ENCODE data around the gene ANKRD26. TPM values are rescaled to one million over a fixed set of nuclear protein-coding genes. Genes with fewer than 3 reads are reported as not detected.

Gene ANKRD26
- 10 to 100 TPM in 1 of 4 donors, 1 to 10 TPM in 3; 4.0 to 12.5 (median 6.2) TPM for total RNA-seq

GRCh38 chr10:27099916-27100812, at the start of gene ANKRD26:
Gene ANKRD26 (minus strand): TSS chr10:27100494. CDS start chr10:27100326, 168 bp downstream.
- TF ChIP-seq POLR2A (IDR thresholded peaks at IDR 0.05; ENCODE audit: low read depth) (no peak), POLR2AphosphoS5 (IDR thresholded peaks at IDR 0.05) (peak; percentile 94 to 98), EP300 (IDR thresholded peaks at IDR 0.05) (no peak)
- TF ChIP-seq, protein P1, sequence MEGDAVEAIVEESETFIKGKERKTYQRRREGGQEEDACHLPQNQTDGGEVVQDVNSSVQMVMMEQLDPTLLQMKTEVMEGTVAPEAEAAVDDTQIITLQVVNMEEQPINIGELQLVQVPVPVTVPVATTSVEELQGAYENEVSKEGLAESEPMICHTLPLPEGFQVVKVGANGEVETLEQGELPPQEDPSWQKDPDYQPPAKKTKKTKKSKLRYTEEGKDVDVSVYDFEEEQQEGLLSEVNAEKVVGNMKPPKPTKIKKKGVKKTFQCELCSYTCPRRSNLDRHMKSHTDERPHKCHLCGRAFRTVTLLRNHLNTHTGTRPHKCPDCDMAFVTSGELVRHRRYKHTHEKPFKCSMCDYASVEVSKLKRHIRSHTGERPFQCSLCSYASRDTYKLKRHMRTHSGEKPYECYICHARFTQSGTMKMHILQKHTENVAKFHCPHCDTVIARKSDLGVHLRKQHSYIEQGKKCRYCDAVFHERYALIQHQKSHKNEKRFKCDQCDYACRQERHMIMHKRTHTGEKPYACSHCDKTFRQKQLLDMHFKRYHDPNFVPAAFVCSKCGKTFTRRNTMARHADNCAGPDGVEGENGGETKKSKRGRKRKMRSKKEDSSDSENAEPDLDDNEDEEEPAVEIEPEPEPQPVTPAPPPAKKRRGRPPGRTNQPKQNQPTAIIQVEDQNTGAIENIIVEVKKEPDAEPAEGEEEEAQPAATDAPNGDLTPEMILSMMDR (IDR thresholded peaks at IDR 0.05): peak in 1 of 3 experiments; percentile 13
- peak within 1 kb of the TSS; percentile 73 to 83 (median 76) for H3K4me3 ChIP-seq
- peaks cover 8 to 24% (median 20%) of the 10 kb centered on the region in 4 donors for H3K4me1 ChIP-seq
- H3K9me3 ChIP-seq: no peaks in the 10 kb centered on the region
- WGBS: 0% methylated on average over 20 of the region's 65 CpGs
- peak within 1 kb of the TSS; percentile 87 to 94 (median 89) for H3K27ac ChIP-seq (replicated peaks in 1 of 4)
- H3K27me3 ChIP-seq: no peaks in the 10 kb centered on the region
- peak; percentile 99 for DNase-seq (ENCODE audit: extremely low spot score)
- H3K36me3 ChIP-seq: peaks cover 0 to 4% (median 2%) of the 10 kb centered on the region in 4 donors
- intact Hi-C loops (cut with DNase I): no loop called here

GRCh38 chr10:27147701-27148100, 47.4 kb upstream of the ANKRD26 start:
- TF ChIP-seq POLR2A (IDR thresholded peaks at IDR 0.05; ENCODE audit: low read depth): no peak
- TF ChIP-seq POLR2AphosphoS5 (IDR thresholded peaks at IDR 0.05): no peak
- TF ChIP-seq, protein P1 (IDR thresholded peaks at IDR 0.05): no peak
- no peak for TF ChIP-seq EP300 (IDR thresholded peaks at IDR 0.05)
- no peak overlapping the region for H3K27ac ChIP-seq (replicated peaks in 1 of 4)
- peaks cover 39 to 62% (median 58%) of the 10 kb centered on the region in 4 donors for H3K36me3 ChIP-seq
- no peak overlapping the region for H3K4me3 ChIP-seq
- 66% methylated on average over 5 of the region's 5 CpGs for WGBS
- no peaks in the 10 kb centered on the region for H3K27me3 ChIP-seq
- H3K9me3 ChIP-seq: no peaks in the 10 kb centered on the region
- peaks cover 8 to 28% (median 20%) of the 10 kb centered on the region in 4 donors for H3K4me1 ChIP-seq
- intact Hi-C loops (cut with DNase I): no loop called here
- DNase-seq (ENCODE audit: extremely low spot score): no peak

GRCh38 chr10:27145937-27146336, 45.6 kb upstream of the ANKRD26 start:
- intact Hi-C loops (cut with DNase I): no loop called here

DNA sequence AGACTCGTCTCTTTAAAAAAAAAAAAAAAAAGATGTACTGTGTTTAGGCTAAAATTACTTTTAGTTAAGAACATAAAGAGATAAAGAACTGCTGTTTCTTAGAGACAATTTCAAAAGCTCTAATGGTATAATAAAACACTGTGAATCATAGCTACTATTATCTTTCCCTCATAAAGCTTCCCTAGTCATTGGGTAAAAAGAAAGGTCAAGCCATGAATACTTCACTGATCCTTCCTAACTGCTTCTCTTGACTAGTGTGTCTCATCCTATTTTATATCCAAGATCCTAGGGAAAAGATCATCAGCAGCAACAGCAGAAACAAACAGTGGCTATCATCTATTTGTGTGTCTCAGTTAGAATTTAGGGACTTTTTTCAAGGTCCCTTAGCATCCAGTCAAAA, 43.4 kb upstream of the ANKRD26 start:
- H3K9me3 ChIP-seq: no peaks in the 10 kb centered on the region
- H3K27me3 ChIP-seq: no peaks in the 10 kb centered on the region
- DNase-seq (ENCODE audit: extremely low spot score): no peak
- no peak for TF ChIP-seq EP300 (IDR thresholded peaks at IDR 0.05)
- TF ChIP-seq POLR2A (IDR thresholded peaks at IDR 0.05; ENCODE audit: low read depth): no peak
- no peak for TF ChIP-seq POLR2AphosphoS5 (IDR thresholded peaks at IDR 0.05)
- TF ChIP-seq, protein P1 (IDR thresholded peaks at IDR 0.05): no peak
- no peak overlapping the region for H3K4me3 ChIP-seq
- peaks cover 37 to 95% (median 76%) of the 10 kb centered on the region in 4 donors for H3K36me3 ChIP-seq
- intact Hi-C loops (cut with DNase I): no loop called here
- no peak overlapping the region for H3K27ac ChIP-seq (replicated peaks in 1 of 4)
- H3K4me1 ChIP-seq: peaks cover 0 to 3% (median 0%) of the 10 kb centered on the region in 4 donors
- 87% methylated on average over 1 of the region's 1 CpG for WGBS

More at GRCh38 chr10:27145937-27146336, 45.6 kb upstream of the ANKRD26 start:
- Histone ChIP-seq H3K27me3 (no peaks in the 10 kb centered on the region), H3K27ac (replicated peaks in 1 of 4) (no peak overlapping the region), H3K9me3 (no peaks in the 10 kb centered on the region), H3K36me3 (peaks cover 39 to 80% (median 71%) of the 10 kb centered on the region in 4 donors), H3K4me3 (no peak overlapping the region), H3K4me1 (peaks cover 0 to 16% (median 7%) of the 10 kb centered on the region in 4 donors)
- DNase-seq (ENCODE audit: extremely low spot score): no peak
- TF ChIP-seq POLR2AphosphoS5 (IDR thresholded peaks at IDR 0.05): no peak

DNA sequence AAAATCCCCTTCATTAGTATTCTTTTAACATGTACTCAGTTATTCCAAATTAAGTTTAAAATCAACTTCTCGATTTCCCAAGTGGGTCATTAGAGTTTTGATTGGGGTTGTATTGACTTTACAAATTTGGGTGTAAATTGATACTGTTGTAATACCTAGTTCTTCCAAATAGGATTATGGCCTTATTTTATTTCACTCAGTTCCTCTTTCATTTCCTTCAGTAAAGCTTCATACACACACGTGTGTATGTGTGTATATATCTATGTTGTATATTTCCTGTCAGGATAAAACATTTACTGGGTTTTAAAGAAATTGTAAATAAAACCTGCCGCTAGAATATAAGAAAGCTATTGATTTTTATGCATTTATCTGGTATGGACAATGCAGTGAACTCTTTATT, 38.0 kb upstream of the ANKRD26 start:
- 85% methylated on average over 3 of the region's 3 CpGs for WGBS
- H3K27me3 ChIP-seq: no peaks in the 10 kb centered on the region
- peaks cover 10 to 92% (median 57%) of the 10 kb centered on the region in 4 donors for H3K36me3 ChIP-seq
- TF ChIP-seq EP300 (IDR thresholded peaks at IDR 0.05) (no peak), POLR2A (IDR thresholded peaks at IDR 0.05; ENCODE audit: low read depth) (no peak), POLR2AphosphoS5 (IDR thresholded peaks at IDR 0.05) (no peak)
- TF ChIP-seq, protein P1 (IDR thresholded peaks at IDR 0.05): no peak
- no peak for DNase-seq (ENCODE audit: extremely low spot score)
- H3K4me3 ChIP-seq: no peak overlapping the region
- no peaks in the 10 kb centered on the region for H3K9me3 ChIP-seq
- no peaks in the 10 kb centered on the region for H3K4me1 ChIP-seq
- intact Hi-C loops (cut with DNase I): no loop called here
- no peak overlapping the region for H3K27ac ChIP-seq (replicated peaks in 1 of 4)

Measured in esophagus muscularis mucosa (tissue), 4 donors.